BJ (cell line): ENCODE measurements around the gene RGS9. TPM values are rescaled to one million over a fixed set of nuclear protein-coding genes. Genes with fewer than 3 reads are reported as not detected.

ENCODE experiments used
- CTCF ChIA-PET: fragments of 350-600 bp; formaldehyde crosslinking; extraction: SDS; loops from one replicate; lab custom pipeline; 2021; ENCODE audit warnings: antibody characterized with exemption, inconsistent platforms; lab: Yijun Ruan, JAX
- POLR2A ChIA-PET: fragments of 300-600 bp; sonication (Branson Sonifier 250); formaldehyde crosslinking; extraction: SDS; loops from one replicate; lab custom pipeline; 2021; ENCODE audit warnings: antibody characterized with exemption; lab: Charles Lee
- DNase-seq: peaks from one replicate; pipeline ENCODE4 v3.0.0-alpha.2; 2011; ENCODE audit warnings: low read depth
- H3K27me3 ChIP-seq: 2 replicates; pipeline ENCODE4 v1.6.0; 2011; ENCODE audit warnings: low read length; ENCODE audit not compliant: control insufficient read depth, insufficient read depth
- H3K36me3 ChIP-seq: 2 replicates; pipeline ENCODE4 v1.5.1; 2011; ENCODE audit warnings: low read length; ENCODE audit not compliant: control insufficient read depth, insufficient read depth
- H3K4me3 ChIP-seq: 2 replicates; pipeline ENCODE4 v1.5.1; 2011; ENCODE audit warnings: low read depth, mild to moderate bottlenecking, control low read depth, low read length
- polyA plus RNA-seq: library from polyadenylated mRNA; depleted of rRNA; stranded (reverse); fragments of >200 nt; gene quantifications from 2 replicates; pipeline ENCODE4 v1.2.3, GENCODE V29; 2011
- TF ChIP-seq, protein P1 (sequence below): IDR thresholded peaks from 2 replicates; pipeline ENCODE4 v1.5.1; 2011; ENCODE audit warnings: low read depth, mild to moderate bottlenecking, control low read depth, inconsistent platforms, low read length, moderate library complexity; ENCODE audit not compliant: insufficient read depth

The RGS9 gene
- polyA plus RNA-seq, 1 experiment = 1.6 TPM

DNA sequence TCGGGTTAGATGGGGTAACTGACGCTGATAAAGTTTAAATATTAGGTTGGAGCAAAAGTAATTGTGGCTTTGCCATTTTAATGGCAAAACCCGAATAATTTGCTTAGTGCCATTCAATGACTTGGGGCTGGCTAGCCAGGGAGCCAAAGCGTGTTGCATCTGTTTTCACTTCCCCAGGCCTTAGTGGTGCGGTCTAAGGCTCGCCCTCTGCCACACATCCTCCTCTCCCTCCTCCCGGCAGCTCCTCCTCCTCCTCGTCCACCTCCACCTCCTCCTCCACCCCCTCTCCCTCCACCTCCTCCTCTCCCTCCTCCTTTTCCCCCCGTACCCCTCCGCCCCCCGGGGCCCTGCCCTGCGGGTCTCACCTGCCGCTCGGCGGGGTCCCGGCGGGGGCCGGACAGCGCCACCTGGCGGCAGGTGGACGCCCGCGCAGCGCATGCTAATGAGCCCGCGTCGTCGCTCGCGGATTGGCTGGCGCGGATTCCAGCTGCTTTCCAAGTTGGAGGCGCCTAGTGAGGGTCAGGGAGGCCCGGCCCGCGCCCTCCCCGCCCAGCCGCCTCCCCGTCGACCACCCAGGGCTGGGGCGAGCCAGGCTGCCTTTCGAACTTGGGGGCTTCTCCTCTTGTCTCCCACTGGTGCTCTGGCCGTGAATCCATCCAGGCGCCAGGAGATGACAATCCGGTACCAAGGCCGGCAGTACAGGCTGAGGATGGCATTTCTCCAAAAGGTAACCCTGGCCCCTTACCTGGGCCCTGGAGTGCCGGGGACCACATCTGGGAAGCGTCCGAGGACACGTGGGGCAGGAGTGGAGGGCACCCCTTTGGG, 36.6 kb upstream of the RGS9 start:
- TF ChIP-seq, protein P1, sequence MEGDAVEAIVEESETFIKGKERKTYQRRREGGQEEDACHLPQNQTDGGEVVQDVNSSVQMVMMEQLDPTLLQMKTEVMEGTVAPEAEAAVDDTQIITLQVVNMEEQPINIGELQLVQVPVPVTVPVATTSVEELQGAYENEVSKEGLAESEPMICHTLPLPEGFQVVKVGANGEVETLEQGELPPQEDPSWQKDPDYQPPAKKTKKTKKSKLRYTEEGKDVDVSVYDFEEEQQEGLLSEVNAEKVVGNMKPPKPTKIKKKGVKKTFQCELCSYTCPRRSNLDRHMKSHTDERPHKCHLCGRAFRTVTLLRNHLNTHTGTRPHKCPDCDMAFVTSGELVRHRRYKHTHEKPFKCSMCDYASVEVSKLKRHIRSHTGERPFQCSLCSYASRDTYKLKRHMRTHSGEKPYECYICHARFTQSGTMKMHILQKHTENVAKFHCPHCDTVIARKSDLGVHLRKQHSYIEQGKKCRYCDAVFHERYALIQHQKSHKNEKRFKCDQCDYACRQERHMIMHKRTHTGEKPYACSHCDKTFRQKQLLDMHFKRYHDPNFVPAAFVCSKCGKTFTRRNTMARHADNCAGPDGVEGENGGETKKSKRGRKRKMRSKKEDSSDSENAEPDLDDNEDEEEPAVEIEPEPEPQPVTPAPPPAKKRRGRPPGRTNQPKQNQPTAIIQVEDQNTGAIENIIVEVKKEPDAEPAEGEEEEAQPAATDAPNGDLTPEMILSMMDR = peak; percentile 71
- Histone ChIP-seq H3K36me3 (no peaks in the 10 kb centered on the region), H3K4me3 (peak overlapping the region; percentile 43), H3K27me3 (no peaks in the 10 kb centered on the region)
- ChIA-PET CTCF (interaction anchor here (0.6 to 5.6 kb wide), 44 partner anchors 8 to 278 kb away, joined by 3 to 45 read pairs (median 4); partner anchors contain the start of gene RGS9), POLR2A (no interaction called here)
- no peak for DNase-seq

DNA sequence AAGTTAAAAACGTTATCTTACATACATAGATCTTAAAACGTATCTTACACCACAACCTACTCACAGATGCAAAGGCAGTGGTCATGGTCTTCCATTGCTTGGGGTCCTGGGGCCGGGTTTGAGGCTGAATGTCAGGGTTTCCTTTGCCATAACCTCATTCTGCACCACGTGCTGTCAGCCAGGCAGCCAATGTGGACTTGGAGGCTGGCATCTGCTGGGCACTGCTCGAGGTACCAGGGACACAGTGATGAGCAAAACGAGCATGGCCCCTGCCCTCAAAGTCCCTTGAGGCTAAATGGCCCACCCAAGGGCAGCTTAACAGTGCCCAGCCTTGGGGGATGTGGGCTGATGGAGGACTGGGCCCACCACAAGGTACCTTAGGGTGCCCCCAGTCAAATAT, 35.8 kb upstream of the RGS9 start:
- no peak for DNase-seq
- no peaks in the 10 kb centered on the region for H3K36me3 ChIP-seq
- TF ChIP-seq, protein P1 = no peak
- CTCF ChIA-PET = interaction anchor here (0.8 to 5.6 kb wide), 21 partner anchors 9 to 277 kb away, joined by 3 to 45 read pairs (median 5); partner anchors contain the start of gene RGS9
- no peaks in the 10 kb centered on the region for H3K27me3 ChIP-seq
- H3K4me3 ChIP-seq = no peak overlapping the region
- POLR2A ChIA-PET = no interaction called here

DNA sequence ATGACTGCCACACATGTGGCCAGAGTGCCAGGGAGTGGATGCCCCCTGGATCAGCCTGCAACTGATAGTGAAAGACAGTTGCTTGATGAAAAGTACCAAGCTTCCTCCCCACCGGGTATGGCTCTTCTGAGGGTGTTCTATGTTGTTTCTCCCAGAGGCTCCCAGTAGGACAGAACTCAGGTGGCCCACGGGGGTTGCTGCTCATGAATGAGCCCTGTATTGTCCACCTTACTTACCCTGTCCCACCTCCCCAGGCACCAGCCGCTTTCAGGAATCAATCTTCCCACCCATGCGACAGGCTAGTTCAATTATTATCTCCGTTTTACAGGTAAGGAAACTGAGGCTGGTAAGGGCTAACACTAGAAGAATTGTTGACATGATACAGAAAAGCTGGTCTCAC, 34.9 kb upstream of the RGS9 start:
- Histone ChIP-seq H3K27me3 (no peaks in the 10 kb centered on the region), H3K4me3 (no peak overlapping the region), H3K36me3 (no peaks in the 10 kb centered on the region)
- TF ChIP-seq, protein P1 = no peak
- ChIA-PET POLR2A (no interaction called here), CTCF (interaction anchor here (1.1 to 5.6 kb wide), 3 partner anchors 25 to 128 kb away, joined by 3 to 45 read pairs (median 5); no protein-coding TSS in a partner anchor)
- no peak for DNase-seq

DNA sequence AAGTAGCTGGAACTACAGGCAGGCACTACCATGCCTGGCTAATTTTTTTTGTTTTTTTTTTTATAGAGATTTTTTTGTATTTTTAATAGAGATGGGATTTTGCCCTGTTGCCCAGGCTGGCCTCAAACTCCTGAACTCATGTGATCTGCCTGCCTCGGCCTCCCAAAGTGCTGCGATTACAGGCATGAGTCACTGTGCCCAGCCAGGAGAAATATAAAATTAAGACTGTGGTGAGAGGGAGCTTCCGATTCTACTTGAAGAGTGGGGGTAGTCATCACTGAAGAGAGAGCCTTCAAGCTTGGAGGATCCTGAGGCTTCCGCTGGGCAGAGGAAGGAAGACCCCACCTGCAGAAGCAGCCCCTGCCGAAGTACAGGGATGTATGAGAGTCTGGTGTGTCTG, 34.4 kb upstream of the RGS9 start:
- DNase-seq = no peak
- POLR2A ChIA-PET = interaction anchor here (0.9 kb wide), 1 partner anchor 598 kb away, joined by 8 read pairs; no protein-coding TSS in a partner anchor
- H3K4me3 ChIP-seq = no peak overlapping the region
- no peaks in the 10 kb centered on the region for H3K36me3 ChIP-seq
- H3K27me3 ChIP-seq = no peaks in the 10 kb centered on the region
- CTCF ChIA-PET = interaction anchor here (1.1 to 5.6 kb wide), 3 partner anchors 26 to 128 kb away, joined by 3 to 45 read pairs (median 3); no protein-coding TSS in a partner anchor
- TF ChIP-seq, protein P1 = no peak

DNA sequence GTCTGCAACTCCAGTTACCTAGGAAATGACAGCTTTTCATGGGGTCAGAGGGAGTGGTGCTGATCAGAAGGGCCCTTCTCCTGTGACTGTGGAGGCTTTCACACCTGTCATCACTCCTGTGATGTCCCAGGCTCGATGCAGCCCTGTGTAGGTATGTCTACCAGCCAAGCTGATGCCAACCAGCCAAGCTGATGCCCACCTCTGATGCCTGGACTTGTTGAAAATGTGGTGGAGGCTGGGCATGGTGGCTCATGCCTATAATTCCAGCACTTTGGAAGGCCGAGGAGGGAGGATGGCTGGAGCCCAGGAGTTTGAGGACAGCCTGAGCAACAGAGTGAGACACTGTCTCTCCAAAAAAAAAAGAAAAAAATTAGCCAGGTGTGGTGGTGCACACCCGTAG, 33.7 kb upstream of the RGS9 start:
- TF ChIP-seq, protein P1 = no peak
- CTCF ChIA-PET = interaction anchor here (1.1 to 5.6 kb wide), 2 partner anchors 26 to 33 kb away, joined by 3 to 45 read pairs; no protein-coding TSS in a partner anchor
- DNase-seq = no peak
- no peak overlapping the region for H3K4me3 ChIP-seq
- H3K36me3 ChIP-seq = no peaks in the 10 kb centered on the region
- H3K27me3 ChIP-seq = no peaks in the 10 kb centered on the region
- POLR2A ChIA-PET = interaction anchor here (0.9 to 1.2 kb wide), 2 partner anchors 47 to 598 kb away, joined by 3 to 8 read pairs; partner anchors contain the start of gene GNA13
